Esophagus squamous epithelium (tissue), 4 donors: ENCODE results near the gene KSR2.

Experiments
- POLR2A ChIP-seq, 4 donors: fragments of 450-650 bp; IDR thresholded peaks; one replicate each; pipeline ENCODE4 v1.6.1; 2017; ENCODE audit warnings: antibody characterized with exemption in 4 of 4, mild to moderate bottlenecking in 4 of 4, moderate library complexity in 3 of 4
- TF ChIP-seq, protein P1 (sequence below), 6 experiments: fragments of 450-650 bp in 4 of 6; fragments of 200-600 bp in 2 of 6; sonication (generic) in 2 of 6; IDR thresholded peaks; one replicate each; pipeline ENCODE4 v1.5.1; 2016 to 2019; ENCODE audit warnings: antibody characterized with exemption in 6 of 6, mild to moderate bottlenecking in 4 of 6, moderate library complexity in 4 of 6

DNA sequence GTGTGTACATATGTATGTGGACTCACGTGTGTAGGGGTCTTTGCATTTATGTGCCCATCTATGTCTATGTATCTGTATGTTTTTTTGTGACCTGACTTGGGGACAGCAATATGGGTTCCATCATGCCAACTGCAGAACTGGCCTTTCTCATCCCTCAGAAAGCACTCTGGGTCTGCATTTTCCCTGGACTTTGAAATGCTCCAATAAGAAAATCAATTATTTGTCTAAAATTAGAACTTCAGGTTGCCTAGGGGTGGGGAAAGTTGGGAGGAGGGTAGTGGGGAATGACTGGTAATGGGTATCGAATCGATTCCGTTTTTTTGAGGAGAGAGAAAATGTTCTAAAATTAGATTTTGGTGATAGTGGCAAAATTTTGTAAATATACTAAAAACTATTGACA, 466.6 kb downstream of the KSR2 start:
- TF ChIP-seq, protein P1, sequence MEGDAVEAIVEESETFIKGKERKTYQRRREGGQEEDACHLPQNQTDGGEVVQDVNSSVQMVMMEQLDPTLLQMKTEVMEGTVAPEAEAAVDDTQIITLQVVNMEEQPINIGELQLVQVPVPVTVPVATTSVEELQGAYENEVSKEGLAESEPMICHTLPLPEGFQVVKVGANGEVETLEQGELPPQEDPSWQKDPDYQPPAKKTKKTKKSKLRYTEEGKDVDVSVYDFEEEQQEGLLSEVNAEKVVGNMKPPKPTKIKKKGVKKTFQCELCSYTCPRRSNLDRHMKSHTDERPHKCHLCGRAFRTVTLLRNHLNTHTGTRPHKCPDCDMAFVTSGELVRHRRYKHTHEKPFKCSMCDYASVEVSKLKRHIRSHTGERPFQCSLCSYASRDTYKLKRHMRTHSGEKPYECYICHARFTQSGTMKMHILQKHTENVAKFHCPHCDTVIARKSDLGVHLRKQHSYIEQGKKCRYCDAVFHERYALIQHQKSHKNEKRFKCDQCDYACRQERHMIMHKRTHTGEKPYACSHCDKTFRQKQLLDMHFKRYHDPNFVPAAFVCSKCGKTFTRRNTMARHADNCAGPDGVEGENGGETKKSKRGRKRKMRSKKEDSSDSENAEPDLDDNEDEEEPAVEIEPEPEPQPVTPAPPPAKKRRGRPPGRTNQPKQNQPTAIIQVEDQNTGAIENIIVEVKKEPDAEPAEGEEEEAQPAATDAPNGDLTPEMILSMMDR (IDR thresholded peaks at IDR 0.05) = no peak
- TF ChIP-seq POLR2A (IDR thresholded peaks at IDR 0.05) = no peak
